SK-N-SH treated with all-trans-retinoic acid at 6 μM for 48 hours (cell line): ENCODE measurements around the gene TSC1.

Source experiments
- ATAC-seq: fragments of 200-7000 bp; cut with Tn5 transposase; 3 replicates; pipeline ENCODE4 v1.9.1; 2020; ENCODE audit warnings: mild to moderate bottlenecking, moderate library complexity
- ARNTL ChIP-seq: fragments of 450-650 bp; formaldehyde crosslinking; IDR thresholded peaks from 2 replicates; pipeline ENCODE4 v1.5.0; 2020; ENCODE audit warnings: low read depth, mild to moderate bottlenecking, moderate library complexity, borderline replicate concordance
- BACH2 ChIP-seq: fragments of 250-450 bp; sonication (Bioruptor Pico); IDR thresholded peaks from 2 replicates; pipeline ENCODE4 v1.9.0; 2021; ENCODE audit warnings: mild to moderate bottlenecking, borderline replicate concordance
- CSDC2 ChIP-seq: fragments of 250-450 bp; sonication (Bioruptor Pico); IDR thresholded peaks from 2 replicates; pipeline ENCODE4 v1.5.0; 2020; ENCODE audit warnings: mild to moderate bottlenecking, moderate library complexity
- ESRRG ChIP-seq: fragments of 250-450 bp; sonication (Bioruptor Pico); IDR thresholded peaks from 2 replicates; pipeline ENCODE4 v1.6.1; 2021; ENCODE audit warnings: mild to moderate bottlenecking
- ISL1 ChIP-seq: fragments of 250-450 bp; sonication (Bioruptor Pico); IDR thresholded peaks from 2 replicates; pipeline ENCODE4 v2.1.2; 2022; ENCODE audit warnings: mild to moderate bottlenecking, moderate library complexity
- OSR1 ChIP-seq: fragments of 250-450 bp; sonication (Bioruptor Pico); IDR thresholded peaks from 2 replicates; pipeline ENCODE4 v1.8.0; 2022; ENCODE audit warnings: moderate library complexity, mild to moderate bottlenecking, inconsistent platforms
- PATZ1 ChIP-seq: fragments of 250-450 bp; sonication (Bioruptor Pico); IDR thresholded peaks from 2 replicates; pipeline ENCODE4 v1.8.0; 2020; ENCODE audit warnings: mild to moderate bottlenecking, moderate library complexity, borderline replicate concordance
- PPARA ChIP-seq: fragments of 250-450 bp; sonication (Bioruptor Pico); IDR thresholded peaks from 2 replicates; pipeline ENCODE4 v1.5.0; 2020; ENCODE audit warnings: mild to moderate bottlenecking, borderline replicate concordance
- RARB ChIP-seq: fragments of 250-450 bp; sonication (Bioruptor Pico); IDR thresholded peaks from 2 replicates; pipeline ENCODE4 v1.8.0; 2021; ENCODE audit warnings: mild to moderate bottlenecking, moderate library complexity
- SNAI2 ChIP-seq: fragments of 250-450 bp; sonication (Bioruptor Pico); IDR thresholded peaks from 2 replicates; pipeline ENCODE4 v1.5.0; 2020; ENCODE audit warnings: mild to moderate bottlenecking, moderate library complexity
- TCF4 ChIP-seq: fragments of 250-450 bp; sonication (Bioruptor Pico); IDR thresholded peaks from 2 replicates; pipeline ENCODE4 v1.8.0; 2021; ENCODE audit warnings: mild to moderate bottlenecking, moderate library complexity, borderline replicate concordance
- TOX ChIP-seq: fragments of 250-450 bp; sonication (Bioruptor Pico); IDR thresholded peaks from 2 replicates; pipeline ENCODE4 v1.8.0; 2021; ENCODE audit warnings: mild to moderate bottlenecking, moderate library complexity, borderline replicate concordance
- TSHZ2 ChIP-seq: fragments of 250-450 bp; sonication (Bioruptor Pico); IDR thresholded peaks from 2 replicates; pipeline ENCODE4 v1.5.0; 2020; ENCODE audit warnings: mild to moderate bottlenecking, moderate library complexity
- ZC3H10 ChIP-seq: fragments of 250-450 bp; sonication (Bioruptor Pico); IDR thresholded peaks from 2 replicates; pipeline ENCODE4 v1.5.1; 2021; ENCODE audit warnings: mild to moderate bottlenecking, moderate library complexity
- ZFP3 ChIP-seq: fragments of 250-450 bp; sonication (Bioruptor Pico); IDR thresholded peaks from 2 replicates; pipeline ENCODE4 v1.5.0; 2020; ENCODE audit warnings: mild to moderate bottlenecking, moderate library complexity
- ZFP30 ChIP-seq: fragments of 450-650 bp; formaldehyde crosslinking; IDR thresholded peaks from 2 replicates; pipeline ENCODE4 v1.5.0; 2022; ENCODE audit warnings: mild to moderate bottlenecking, moderate library complexity
- ZNF565 ChIP-seq: fragments of 450-650 bp; formaldehyde crosslinking; conservative IDR thresholded peaks from 2 replicates; pipeline ENCODE4 v1.5.0; 2020; ENCODE audit warnings: low read depth, mild to moderate bottlenecking, moderate library complexity
- ZNF70 ChIP-seq: fragments of 450-650 bp; formaldehyde crosslinking; IDR thresholded peaks from 2 replicates; pipeline ENCODE4 v1.5.0; 2020; ENCODE audit warnings: mild to moderate bottlenecking, moderate library complexity
- ZNF8 ChIP-seq: fragments of 450-650 bp; formaldehyde crosslinking; IDR thresholded peaks from 2 replicates; pipeline ENCODE4 v1.5.0; 2020; ENCODE audit warnings: mild to moderate bottlenecking, moderate library complexity
- TF ChIP-seq, protein P1 (sequence below): fragments of 250-450 bp; sonication (Bioruptor Pico); IDR thresholded peaks from 2 replicates; pipeline ENCODE4 v1.5.1; 2020; ENCODE audit warnings: low read depth, mild to moderate bottlenecking, moderate library complexity
- TF ChIP-seq, protein P2 (sequence below): fragments of 250-450 bp; sonication (Bioruptor Pico); IDR thresholded peaks from 2 replicates; pipeline ENCODE4 v1.8.0; 2021; ENCODE audit warnings: low read depth, mild to moderate bottlenecking, moderate library complexity, borderline replicate concordance
- TF ChIP-seq, protein P3 (sequence below): fragments of 250-450 bp; sonication (Bioruptor Pico); IDR thresholded peaks from 2 replicates; pipeline ENCODE4 v1.5.1; 2021; ENCODE audit warnings: mild to moderate bottlenecking, moderate library complexity

The TSC1 gene

DNA sequence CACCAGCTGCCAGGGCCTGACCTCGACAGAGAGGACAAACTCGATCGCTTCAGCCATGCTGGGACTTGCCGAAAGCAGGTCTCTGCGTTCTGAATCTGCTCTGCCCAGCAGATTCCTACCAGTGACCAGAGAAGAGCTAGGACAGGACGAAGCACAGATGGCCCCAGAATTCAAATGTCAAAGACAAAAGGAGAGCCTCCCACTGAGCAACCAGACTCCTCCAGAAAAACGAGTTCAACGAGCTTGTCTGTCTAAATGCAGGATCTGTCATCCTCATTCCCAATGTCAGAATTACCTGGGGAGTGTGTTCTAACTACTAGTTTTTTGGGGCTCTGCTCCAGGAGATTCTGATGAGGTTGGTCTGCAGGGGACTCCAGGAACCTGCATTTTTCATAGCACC lies 79.7 kb downstream of the TSC1 start:
- TF ChIP-seq ZFP3 (no peak), TOX (CRISPR knock-in tag) (no peak), ZFP30 (CRISPR knock-in tag) (no peak), ZNF70 (CRISPR knock-in tag) (no peak), CSDC2 (CRISPR knock-in tag) (no peak), TSHZ2 (no peak), RARB (CRISPR knock-in tag) (no peak), BACH2 (CRISPR knock-in tag) (no peak), ISL1 (CRISPR knock-in tag) (no peak), SNAI2 (no peak), ARNTL (CRISPR knock-in tag) (no peak)
- TF ChIP-seq, protein P1, sequence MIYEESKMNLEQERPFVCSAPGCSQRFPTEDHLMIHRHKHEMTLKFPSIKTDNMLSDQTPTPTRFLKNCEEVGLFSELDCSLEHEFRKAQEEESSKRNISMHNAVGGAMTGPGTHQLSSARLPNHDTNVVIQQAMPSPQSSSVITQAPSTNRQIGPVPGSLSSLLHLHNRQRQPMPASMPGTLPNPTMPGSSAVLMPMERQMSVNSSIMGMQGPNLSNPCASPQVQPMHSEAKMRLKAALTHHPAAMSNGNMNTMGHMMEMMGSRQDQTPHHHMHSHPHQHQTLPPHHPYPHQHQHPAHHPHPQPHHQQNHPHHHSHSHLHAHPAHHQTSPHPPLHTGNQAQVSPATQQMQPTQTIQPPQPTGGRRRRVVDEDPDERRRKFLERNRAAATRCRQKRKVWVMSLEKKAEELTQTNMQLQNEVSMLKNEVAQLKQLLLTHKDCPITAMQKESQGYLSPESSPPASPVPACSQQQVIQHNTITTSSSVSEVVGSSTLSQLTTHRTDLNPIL: no peak
- TF ChIP-seq, protein P2, sequence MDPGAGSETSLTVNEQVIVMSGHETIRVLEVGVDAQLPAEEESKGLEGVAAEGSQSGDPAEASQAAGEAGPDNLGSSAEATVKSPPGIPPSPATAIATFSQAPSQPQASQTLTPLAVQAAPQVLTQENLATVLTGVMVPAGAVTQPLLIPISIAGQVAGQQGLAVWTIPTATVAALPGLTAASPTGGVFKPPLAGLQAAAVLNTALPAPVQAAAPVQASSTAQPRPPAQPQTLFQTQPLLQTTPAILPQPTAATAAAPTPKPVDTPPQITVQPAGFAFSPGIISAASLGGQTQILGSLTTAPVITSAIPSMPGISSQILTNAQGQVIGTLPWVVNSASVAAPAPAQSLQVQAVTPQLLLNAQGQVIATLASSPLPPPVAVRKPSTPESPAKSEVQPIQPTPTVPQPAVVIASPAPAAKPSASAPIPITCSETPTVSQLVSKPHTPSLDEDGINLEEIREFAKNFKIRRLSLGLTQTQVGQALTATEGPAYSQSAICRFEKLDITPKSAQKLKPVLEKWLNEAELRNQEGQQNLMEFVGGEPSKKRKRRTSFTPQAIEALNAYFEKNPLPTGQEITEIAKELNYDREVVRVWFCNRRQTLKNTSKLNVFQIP: no peak
- ATAC-seq: no peak

- ATAC-seq: no peak
- TF ChIP-seq BACH2 (CRISPR knock-in tag) (no peak), ZNF70 (CRISPR knock-in tag) (no peak), TCF4 (CRISPR knock-in tag) (no peak), ESRRG (CRISPR knock-in tag) (no peak), ZNF565 (CRISPR knock-in tag) (no peak), TOX (CRISPR knock-in tag) (no peak), OSR1 (CRISPR knock-in tag) (no peak), TSHZ2 (no peak), ZFP30 (CRISPR knock-in tag) (no peak), ZNF8 (CRISPR knock-in tag) (no peak), PPARA (no peak), PATZ1 (CRISPR knock-in tag) (no peak), RARB (CRISPR knock-in tag) (no peak), SNAI2 (no peak), CSDC2 (CRISPR knock-in tag) (no peak), ARNTL (CRISPR knock-in tag) (no peak), ZC3H10 (CRISPR knock-in tag) (no peak)
- TF ChIP-seq, protein P3, sequence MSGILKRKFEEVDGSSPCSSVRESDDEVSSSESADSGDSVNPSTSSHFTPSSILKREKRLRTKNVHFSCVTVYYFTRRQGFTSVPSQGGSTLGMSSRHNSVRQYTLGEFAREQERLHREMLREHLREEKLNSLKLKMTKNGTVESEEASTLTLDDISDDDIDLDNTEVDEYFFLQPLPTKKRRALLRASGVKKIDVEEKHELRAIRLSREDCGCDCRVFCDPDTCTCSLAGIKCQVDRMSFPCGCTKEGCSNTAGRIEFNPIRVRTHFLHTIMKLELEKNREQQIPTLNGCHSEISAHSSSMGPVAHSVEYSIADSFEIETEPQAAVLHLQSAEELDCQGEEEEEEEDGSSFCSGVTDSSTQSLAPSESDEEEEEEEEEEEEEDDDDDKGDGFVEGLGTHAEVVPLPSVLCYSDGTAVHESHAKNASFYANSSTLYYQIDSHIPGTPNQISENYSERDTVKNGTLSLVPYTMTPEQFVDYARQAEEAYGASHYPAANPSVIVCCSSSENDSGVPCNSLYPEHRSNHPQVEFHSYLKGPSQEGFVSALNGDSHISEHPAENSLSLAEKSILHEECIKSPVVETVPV (CRISPR knock-in tag): no peak
- TF ChIP-seq, protein P1: no peak
- TF ChIP-seq, protein P2: no peak
Measured at GRCh38 chr9:132864277-132864676, 80.1 kb downstream of the TSC1 start.
